ENCODE results near the gene MKRN1.
"Not testable (repeated sequence)": the region's sequence is repeated elsewhere in the genome, so short reads cannot be mapped to it uniquely, and the experiment has no call there.

DNA sequence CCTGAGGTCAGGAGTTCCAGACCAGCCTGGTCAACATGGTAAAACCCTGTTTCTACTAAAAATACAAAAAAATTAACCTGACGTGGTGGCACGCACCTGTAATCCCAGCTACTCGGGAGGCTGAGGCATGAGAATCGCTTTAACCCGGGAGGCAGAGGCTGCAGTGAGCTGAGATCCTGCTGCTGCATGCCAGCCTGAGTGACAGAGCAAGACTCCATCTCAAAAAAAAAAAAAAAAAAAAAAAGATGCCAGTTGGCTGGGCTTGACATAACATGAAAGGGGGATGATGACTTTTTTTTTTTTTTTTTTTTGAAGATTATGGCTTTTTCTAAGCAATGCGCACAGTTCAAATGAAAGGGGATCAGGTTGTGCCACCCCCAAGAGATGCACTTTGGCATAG is 28.3 kb upstream of the MKRN1 start:
- TF ChIP-seq, protein P1, sequence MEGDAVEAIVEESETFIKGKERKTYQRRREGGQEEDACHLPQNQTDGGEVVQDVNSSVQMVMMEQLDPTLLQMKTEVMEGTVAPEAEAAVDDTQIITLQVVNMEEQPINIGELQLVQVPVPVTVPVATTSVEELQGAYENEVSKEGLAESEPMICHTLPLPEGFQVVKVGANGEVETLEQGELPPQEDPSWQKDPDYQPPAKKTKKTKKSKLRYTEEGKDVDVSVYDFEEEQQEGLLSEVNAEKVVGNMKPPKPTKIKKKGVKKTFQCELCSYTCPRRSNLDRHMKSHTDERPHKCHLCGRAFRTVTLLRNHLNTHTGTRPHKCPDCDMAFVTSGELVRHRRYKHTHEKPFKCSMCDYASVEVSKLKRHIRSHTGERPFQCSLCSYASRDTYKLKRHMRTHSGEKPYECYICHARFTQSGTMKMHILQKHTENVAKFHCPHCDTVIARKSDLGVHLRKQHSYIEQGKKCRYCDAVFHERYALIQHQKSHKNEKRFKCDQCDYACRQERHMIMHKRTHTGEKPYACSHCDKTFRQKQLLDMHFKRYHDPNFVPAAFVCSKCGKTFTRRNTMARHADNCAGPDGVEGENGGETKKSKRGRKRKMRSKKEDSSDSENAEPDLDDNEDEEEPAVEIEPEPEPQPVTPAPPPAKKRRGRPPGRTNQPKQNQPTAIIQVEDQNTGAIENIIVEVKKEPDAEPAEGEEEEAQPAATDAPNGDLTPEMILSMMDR (IDR thresholded peaks at IDR 0.05; ENCODE audit: poor library complexity): not testable (repeated sequence)
- TF ChIP-seq EZH2 (IDR thresholded peaks at IDR 0.05; ENCODE audit: borderline replicate concordance); EZH2phosphoT487 (IDR thresholded peaks at IDR 0.05; ENCODE audit: low read depth, severe bottlenecking, unreplicated experiment): not testable (repeated sequence)
